HL-60 (cell line): ENCODE results near the gene PLCB1.

Source experiments
- GABPA ChIP-seq: IDR thresholded peaks from 2 replicates; pipeline ENCODE4 v1.6.1; 2012; ENCODE audit warnings: low read depth
- POLR2AphosphoS5 ChIP-seq: IDR thresholded peaks from 2 replicates; pipeline ENCODE4 v1.6.1; 2012; ENCODE audit warnings: low read depth
- SPI1 ChIP-seq: IDR thresholded peaks from 2 replicates; pipeline ENCODE4 v1.6.1; 2012; ENCODE audit warnings: low read depth, mild to moderate bottlenecking, borderline replicate concordance
- TF ChIP-seq, protein P1 (sequence below): IDR thresholded peaks from 2 replicates; pipeline ENCODE4 v1.6.1; 2012; ENCODE audit warnings: low read depth; ENCODE audit not compliant: insufficient replicate concordance
- TF ChIP-seq, protein P2 (sequence below): IDR thresholded peaks from one replicate; pipeline ENCODE4 v1.5.1; 2011; ENCODE audit warnings: low read length, control low read depth, inconsistent platforms; ENCODE audit not compliant: insufficient read depth

DNA sequence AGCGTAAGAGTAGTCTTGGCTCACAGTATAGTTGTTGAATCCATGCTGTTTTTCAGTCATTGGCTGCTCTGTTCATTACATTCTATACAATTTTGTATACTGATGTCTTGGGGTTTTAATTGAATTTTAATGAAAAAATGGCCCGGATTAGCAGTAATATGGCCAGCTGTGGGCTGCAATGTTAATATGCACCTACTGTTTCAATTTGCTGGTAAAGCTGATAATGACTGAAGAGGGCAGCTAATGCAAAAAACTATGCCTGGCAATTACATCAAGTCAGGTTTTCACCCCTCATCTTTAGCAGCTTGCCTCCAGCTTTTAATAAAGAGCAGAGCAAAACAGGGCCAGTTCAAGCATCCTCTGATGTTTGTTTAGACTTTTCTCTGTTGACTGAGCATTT lies 394.5 kb downstream of the PLCB1 start:
- TF ChIP-seq, protein P1, sequence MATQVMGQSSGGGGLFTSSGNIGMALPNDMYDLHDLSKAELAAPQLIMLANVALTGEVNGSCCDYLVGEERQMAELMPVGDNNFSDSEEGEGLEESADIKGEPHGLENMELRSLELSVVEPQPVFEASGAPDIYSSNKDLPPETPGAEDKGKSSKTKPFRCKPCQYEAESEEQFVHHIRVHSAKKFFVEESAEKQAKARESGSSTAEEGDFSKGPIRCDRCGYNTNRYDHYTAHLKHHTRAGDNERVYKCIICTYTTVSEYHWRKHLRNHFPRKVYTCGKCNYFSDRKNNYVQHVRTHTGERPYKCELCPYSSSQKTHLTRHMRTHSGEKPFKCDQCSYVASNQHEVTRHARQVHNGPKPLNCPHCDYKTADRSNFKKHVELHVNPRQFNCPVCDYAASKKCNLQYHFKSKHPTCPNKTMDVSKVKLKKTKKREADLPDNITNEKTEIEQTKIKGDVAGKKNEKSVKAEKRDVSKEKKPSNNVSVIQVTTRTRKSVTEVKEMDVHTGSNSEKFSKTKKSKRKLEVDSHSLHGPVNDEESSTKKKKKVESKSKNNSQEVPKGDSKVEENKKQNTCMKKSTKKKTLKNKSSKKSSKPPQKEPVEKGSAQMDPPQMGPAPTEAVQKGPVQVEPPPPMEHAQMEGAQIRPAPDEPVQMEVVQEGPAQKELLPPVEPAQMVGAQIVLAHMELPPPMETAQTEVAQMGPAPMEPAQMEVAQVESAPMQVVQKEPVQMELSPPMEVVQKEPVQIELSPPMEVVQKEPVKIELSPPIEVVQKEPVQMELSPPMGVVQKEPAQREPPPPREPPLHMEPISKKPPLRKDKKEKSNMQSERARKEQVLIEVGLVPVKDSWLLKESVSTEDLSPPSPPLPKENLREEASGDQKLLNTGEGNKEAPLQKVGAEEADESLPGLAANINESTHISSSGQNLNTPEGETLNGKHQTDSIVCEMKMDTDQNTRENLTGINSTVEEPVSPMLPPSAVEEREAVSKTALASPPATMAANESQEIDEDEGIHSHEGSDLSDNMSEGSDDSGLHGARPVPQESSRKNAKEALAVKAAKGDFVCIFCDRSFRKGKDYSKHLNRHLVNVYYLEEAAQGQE: no peak
- TF ChIP-seq, protein P2, sequence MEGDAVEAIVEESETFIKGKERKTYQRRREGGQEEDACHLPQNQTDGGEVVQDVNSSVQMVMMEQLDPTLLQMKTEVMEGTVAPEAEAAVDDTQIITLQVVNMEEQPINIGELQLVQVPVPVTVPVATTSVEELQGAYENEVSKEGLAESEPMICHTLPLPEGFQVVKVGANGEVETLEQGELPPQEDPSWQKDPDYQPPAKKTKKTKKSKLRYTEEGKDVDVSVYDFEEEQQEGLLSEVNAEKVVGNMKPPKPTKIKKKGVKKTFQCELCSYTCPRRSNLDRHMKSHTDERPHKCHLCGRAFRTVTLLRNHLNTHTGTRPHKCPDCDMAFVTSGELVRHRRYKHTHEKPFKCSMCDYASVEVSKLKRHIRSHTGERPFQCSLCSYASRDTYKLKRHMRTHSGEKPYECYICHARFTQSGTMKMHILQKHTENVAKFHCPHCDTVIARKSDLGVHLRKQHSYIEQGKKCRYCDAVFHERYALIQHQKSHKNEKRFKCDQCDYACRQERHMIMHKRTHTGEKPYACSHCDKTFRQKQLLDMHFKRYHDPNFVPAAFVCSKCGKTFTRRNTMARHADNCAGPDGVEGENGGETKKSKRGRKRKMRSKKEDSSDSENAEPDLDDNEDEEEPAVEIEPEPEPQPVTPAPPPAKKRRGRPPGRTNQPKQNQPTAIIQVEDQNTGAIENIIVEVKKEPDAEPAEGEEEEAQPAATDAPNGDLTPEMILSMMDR: no peak
- TF ChIP-seq GABPA (no peak), POLR2AphosphoS5 (no peak), SPI1 (no peak)
